ENCODE results near the gene TPM3. TPM values are rescaled to one million over a fixed set of nuclear protein-coding genes. Genes with fewer than 3 reads are reported as not detected.

TPM3 gene
- total and polyA plus RNA-seq, 9 of the 15 experiments (the other 6 are each of a cell fraction or from before 2014, with no cell fraction given) = 202 to 604 (median 421) TPM

- peak; percentile 6 for TF ChIP-seq TAF9B (IDR thresholded peaks at IDR 0.05; ENCODE audit: partially characterized antibody)
- 0 out of 2 replicates have a peak, but pooled peaks have one; percentile 32 for TF ChIP-seq ZFPM2 (CRISPR knock-in tag; IDR thresholded peaks at IDR 0.05)
- TF ChIP-seq, protein P1, sequence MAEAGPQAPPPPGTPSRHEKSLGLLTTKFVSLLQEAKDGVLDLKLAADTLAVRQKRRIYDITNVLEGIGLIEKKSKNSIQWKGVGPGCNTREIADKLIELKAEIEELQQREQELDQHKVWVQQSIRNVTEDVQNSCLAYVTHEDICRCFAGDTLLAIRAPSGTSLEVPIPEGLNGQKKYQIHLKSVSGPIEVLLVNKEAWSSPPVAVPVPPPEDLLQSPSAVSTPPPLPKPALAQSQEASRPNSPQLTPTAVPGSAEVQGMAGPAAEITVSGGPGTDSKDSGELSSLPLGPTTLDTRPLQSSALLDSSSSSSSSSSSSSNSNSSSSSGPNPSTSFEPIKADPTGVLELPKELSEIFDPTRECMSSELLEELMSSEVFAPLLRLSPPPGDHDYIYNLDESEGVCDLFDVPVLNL (CRISPR knock-in tag; IDR thresholded peaks at IDR 0.05; ENCODE audit: low read depth) = no peak
- TF ChIP-seq, protein P2, sequence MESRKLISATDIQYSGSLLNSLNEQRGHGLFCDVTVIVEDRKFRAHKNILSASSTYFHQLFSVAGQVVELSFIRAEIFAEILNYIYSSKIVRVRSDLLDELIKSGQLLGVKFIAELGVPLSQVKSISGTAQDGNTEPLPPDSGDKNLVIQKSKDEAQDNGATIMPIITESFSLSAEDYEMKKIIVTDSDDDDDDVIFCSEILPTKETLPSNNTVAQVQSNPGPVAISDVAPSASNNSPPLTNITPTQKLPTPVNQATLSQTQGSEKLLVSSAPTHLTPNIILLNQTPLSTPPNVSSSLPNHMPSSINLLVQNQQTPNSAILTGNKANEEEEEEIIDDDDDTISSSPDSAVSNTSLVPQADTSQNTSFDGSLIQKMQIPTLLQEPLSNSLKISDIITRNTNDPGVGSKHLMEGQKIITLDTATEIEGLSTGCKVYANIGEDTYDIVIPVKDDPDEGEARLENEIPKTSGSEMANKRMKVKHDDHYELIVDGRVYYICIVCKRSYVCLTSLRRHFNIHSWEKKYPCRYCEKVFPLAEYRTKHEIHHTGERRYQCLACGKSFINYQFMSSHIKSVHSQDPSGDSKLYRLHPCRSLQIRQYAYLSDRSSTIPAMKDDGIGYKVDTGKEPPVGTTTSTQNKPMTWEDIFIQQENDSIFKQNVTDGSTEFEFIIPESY (CRISPR knock-in tag; IDR thresholded peaks at IDR 0.05) = no peak
- no peak for TF ChIP-seq ERF (CRISPR knock-in tag; IDR thresholded peaks at IDR 0.05)
- TF ChIP-seq KLF13 (tag; IDR thresholded peaks at IDR 0.05; ENCODE audit: borderline replicate concordance, low read depth) = no peak
- no peak for TF ChIP-seq CCAR2 (IDR thresholded peaks at IDR 0.05; ENCODE audit: low read depth, low read length)
- no peak for TF ChIP-seq MXI1 (IDR thresholded peaks at IDR 0.05; ENCODE audit: low read depth, low read length)
- TF ChIP-seq E2F3 (CRISPR knock-in tag; IDR thresholded peaks at IDR 0.05) = no peak
- 0 out of 2 replicates have a peak, but pooled peaks have one; percentile 27 for TF ChIP-seq MAFF (IDR thresholded peaks at IDR 0.05; ENCODE audit: low read length)
- TF ChIP-seq POLR2AphosphoS5 (IDR thresholded peaks at IDR 0.05; ENCODE audit: control insufficient read depth, insufficient read depth, low read depth, low read length) = 0 out of 2 replicates have a peak, but pooled peaks have one; percentile 57
- no peak for TF ChIP-seq ZNF764 (CRISPR knock-in tag; IDR thresholded peaks at IDR 0.05; ENCODE audit: low read depth)
- 0 out of 2 replicates have a peak, but pooled peaks have one; percentile 27 for TF ChIP-seq CXXC5 (CRISPR knock-in tag; IDR thresholded peaks at IDR 0.05)
- TF ChIP-seq PTRF (tag; IDR thresholded peaks at IDR 0.05) = no peak
- TF ChIP-seq NBN (IDR thresholded peaks at IDR 0.05; ENCODE audit: low read depth) = peak; percentile 91
- no peak for TF ChIP-seq STAG1 (CRISPR knock-in tag; IDR thresholded peaks at IDR 0.05; ENCODE audit: borderline replicate concordance)
- no peak for TF ChIP-seq STAT5B (CRISPR knock-in tag; IDR thresholded peaks at IDR 0.05)
- no peak for TF ChIP-seq SAP30 (IDR thresholded peaks at IDR 0.05; ENCODE audit: borderline replicate concordance, insufficient read depth, low read depth, low read length, poor library complexity, severe bottlenecking)
- TF ChIP-seq, protein P3, sequence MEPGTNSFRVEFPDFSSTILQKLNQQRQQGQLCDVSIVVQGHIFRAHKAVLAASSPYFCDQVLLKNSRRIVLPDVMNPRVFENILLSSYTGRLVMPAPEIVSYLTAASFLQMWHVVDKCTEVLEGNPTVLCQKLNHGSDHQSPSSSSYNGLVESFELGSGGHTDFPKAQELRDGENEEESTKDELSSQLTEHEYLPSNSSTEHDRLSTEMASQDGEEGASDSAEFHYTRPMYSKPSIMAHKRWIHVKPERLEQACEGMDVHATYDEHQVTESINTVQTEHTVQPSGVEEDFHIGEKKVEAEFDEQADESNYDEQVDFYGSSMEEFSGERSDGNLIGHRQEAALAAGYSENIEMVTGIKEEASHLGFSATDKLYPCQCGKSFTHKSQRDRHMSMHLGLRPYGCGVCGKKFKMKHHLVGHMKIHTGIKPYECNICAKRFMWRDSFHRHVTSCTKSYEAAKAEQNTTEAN (CRISPR knock-in tag; IDR thresholded peaks at IDR 0.05) = no peak
- no peak for TF ChIP-seq NFIX (CRISPR knock-in tag; IDR thresholded peaks at IDR 0.05; ENCODE audit: low read depth)
- no peak for TF ChIP-seq SMAD3 (CRISPR knock-in tag; conservative IDR thresholded peaks at IDR 0.05)
- peak; percentile 79 for TF ChIP-seq TAL1 (IDR thresholded peaks at IDR 0.05)
- TF ChIP-seq, protein P4, sequence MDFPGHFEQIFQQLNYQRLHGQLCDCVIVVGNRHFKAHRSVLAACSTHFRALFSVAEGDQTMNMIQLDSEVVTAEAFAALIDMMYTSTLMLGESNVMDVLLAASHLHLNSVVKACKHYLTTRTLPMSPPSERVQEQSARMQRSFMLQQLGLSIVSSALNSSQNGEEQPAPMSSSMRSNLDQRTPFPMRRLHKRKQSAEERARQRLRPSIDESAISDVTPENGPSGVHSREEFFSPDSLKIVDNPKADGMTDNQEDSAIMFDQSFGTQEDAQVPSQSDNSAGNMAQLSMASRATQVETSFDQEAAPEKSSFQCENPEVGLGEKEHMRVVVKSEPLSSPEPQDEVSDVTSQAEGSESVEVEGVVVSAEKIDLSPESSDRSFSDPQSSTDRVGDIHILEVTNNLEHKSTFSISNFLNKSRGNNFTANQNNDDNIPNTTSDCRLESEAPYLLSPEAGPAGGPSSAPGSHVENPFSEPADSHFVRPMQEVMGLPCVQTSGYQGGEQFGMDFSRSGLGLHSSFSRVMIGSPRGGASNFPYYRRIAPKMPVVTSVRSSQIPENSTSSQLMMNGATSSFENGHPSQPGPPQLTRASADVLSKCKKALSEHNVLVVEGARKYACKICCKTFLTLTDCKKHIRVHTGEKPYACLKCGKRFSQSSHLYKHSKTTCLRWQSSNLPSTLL (IDR thresholded peaks at IDR 0.05) = no peak
Observed at GRCh38 chr1:154186852-154187501, 4.9 kb downstream of the TPM3 start (continued).

Measured in K562 (cell line).